CD4-positive, CD25-positive, alpha-beta regulatory T cell (primary cell): Measurements from ENCODE around the gene HNRNPUL1. TPM values are rescaled to one million over a fixed set of nuclear protein-coding genes. Genes with fewer than 3 reads are reported as not detected.

ENCODE experiments used
- ATAC-seq, 2 donors: fragments of 150-1000 bp; cut with Tn5 transposase; one replicate each; pipeline ENCODE4 v1.10.0; 2021; ENCODE audit warnings: low read depth in 2 of 2, moderate number of reproducible peaks in 2 of 2, moderate library complexity in 1 of 2
- DNase-seq, 3 donors: peaks; one replicate each; pipeline versions ENCODE4 v3.0.0 to v3.0.0-alpha.2; 2012 to 2022; ENCODE audit warnings: mixed read lengths in 1 of 3
- H3K27ac ChIP-seq: one replicate; pipeline ENCODE4 v1.7.0; 2013; ENCODE audit warnings: mild to moderate bottlenecking, low read length; ENCODE audit not compliant: insufficient read depth, poor library complexity, severe bottlenecking
- H3K27me3 ChIP-seq: one replicate; pipeline ENCODE4 v1.7.0; 2013; ENCODE audit warnings: low read length; ENCODE audit not compliant: control insufficient read depth, insufficient read depth
- H3K36me3 ChIP-seq: one replicate; pipeline ENCODE4 v1.7.0; 2013; ENCODE audit warnings: mild to moderate bottlenecking, low read length, moderate library complexity; ENCODE audit not compliant: control insufficient read depth, insufficient read depth
- H3K4me1 ChIP-seq: 2 replicates; pipeline ENCODE4 v1.7.0; 2013; ENCODE audit warnings: mild to moderate bottlenecking, low read length; ENCODE audit not compliant: insufficient read depth, control insufficient read depth, poor library complexity, severe bottlenecking
- H3K4me3 ChIP-seq: one replicate; pipeline ENCODE4 v1.7.0; 2013; ENCODE audit warnings: low read depth, mild to moderate bottlenecking, low read length, moderate library complexity
- H3K9me3 ChIP-seq, 2 experiments: 1 replicate in 1 of 2; 2 replicates in 1 of 2; pipeline ENCODE4 v1.7.0; 2013; ENCODE audit warnings: low read length in 2 of 2, mild to moderate bottlenecking in 1 of 2, moderate library complexity in 1 of 2; ENCODE audit not compliant: control insufficient read depth in 2 of 2
- H3K27ac Mint-ChIP-seq, 3 donors: one replicate each; pipeline ENCODE4 v1.8.0; 2020 to 2022; ENCODE audit warnings: mild to moderate bottlenecking in 3 of 3, mixed read lengths in 3 of 3, moderate library complexity in 2 of 3
- H3K27me3 Mint-ChIP-seq: one replicate; pipeline ENCODE4 v1.8.0; 2022; ENCODE audit warnings: mild to moderate bottlenecking, mixed read lengths
- H3K36me3 Mint-ChIP-seq: one replicate; pipeline ENCODE4 v1.8.0; 2020; ENCODE audit warnings: mixed read lengths
- H3K4me1 Mint-ChIP-seq, 4 donors: one replicate each; pipeline ENCODE4 v1.8.0; 2020 to 2022; ENCODE audit warnings: mixed read lengths in 4 of 4, mild to moderate bottlenecking in 1 of 4
- H3K4me3 Mint-ChIP-seq, 4 donors: one replicate each; pipeline ENCODE4 v1.8.0; 2020 to 2022; ENCODE audit warnings: mild to moderate bottlenecking in 4 of 4, mixed read lengths in 4 of 4, moderate library complexity in 3 of 4
- H3K9me3 Mint-ChIP-seq, 7 donors: one replicate each; pipeline ENCODE4 v1.8.0; 2020 to 2022; ENCODE audit warnings: mixed read lengths in 7 of 7, mild to moderate bottlenecking in 3 of 7, moderate library complexity in 2 of 7
- polyA plus RNA-seq, 4 donors: library from polyadenylated mRNA; unstranded; fragments of 300-500 nt; fragmentation: Illumina TruSeq; gene quantifications; one replicate each; pipeline ENCODE4 v1.2.3, GENCODE V29; 2021
- total RNA-seq: library from RNA; stranded (reverse); gene quantifications from one replicate; pipeline ENCODE4 v1.2.3, GENCODE V29; 2022

Gene HNRNPUL1
- total RNA-seq: 354 TPM
- 10 to 100 TPM; 39.3 to 56.8 (median 45.4) TPM for polyA plus RNA-seq

DNA sequence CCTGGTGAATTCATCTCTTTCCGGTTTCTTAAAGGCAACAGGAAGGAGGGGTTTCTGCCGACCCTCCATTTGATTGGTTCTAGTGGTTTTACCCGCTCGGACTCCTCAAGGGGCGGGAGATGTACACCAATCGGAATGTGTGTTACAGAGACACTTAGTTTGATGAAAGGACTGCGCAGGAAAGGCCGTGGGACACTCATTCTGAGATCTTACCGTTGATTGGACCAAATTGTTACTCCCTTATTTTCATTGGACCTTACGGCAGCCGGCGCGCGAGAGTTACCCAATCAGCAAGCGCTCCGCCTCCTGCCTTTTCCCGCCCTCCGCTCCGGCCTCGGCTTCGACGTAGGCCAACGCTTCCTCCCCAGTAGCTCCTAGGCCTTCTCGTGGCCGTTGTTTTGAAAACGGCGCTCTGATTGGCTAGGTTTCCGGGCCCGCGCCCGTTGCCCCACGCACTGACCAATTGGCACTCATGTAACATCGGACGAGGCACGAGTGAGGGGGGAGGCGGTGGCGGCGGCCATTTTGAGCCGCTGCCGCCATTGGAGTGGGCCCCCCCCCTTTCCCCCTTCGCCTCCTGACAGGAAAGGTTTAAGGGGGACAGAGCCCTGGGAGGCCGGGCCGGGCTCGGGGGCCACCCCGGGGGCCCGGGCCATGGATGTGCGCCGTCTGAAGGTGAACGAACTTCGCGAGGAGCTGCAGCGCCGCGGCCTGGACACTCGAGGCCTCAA, at the start of gene HNRNPUL1:
TSS of gene HNRNPUL1 (plus strand) at position 523 of the 731 bp plus-strand sequence. CDS start at position 655, 132 bp downstream.
- peaks cover 0 to 4% (median 0%) of the 10 kb centered on the region in 7 donors for H3K9me3 Mint-ChIP-seq
- no peaks in the 10 kb centered on the region for H3K9me3 ChIP-seq
- H3K4me3 ChIP-seq: peak within 1 kb of the TSS; percentile 79
- peaks cover 19% of the 10 kb centered on the region for H3K36me3 ChIP-seq
- peaks cover 15% of the 10 kb centered on the region for H3K36me3 Mint-ChIP-seq
- peaks cover 17% of the 10 kb centered on the region for H3K27me3 Mint-ChIP-seq
- ATAC-seq: peak; percentile 71
- peak within 1 kb of the TSS; percentile 99 to 100 (median 100) for H3K27ac Mint-ChIP-seq
- peak; percentile 98 to 100 (median 100) for DNase-seq
- peak within 1 kb of the TSS; percentile 86 to 98 (median 98) for H3K4me3 Mint-ChIP-seq
- peaks cover 6 to 43% (median 32%) of the 10 kb centered on the region in 4 donors for H3K4me1 Mint-ChIP-seq
- peak within 1 kb of the TSS; percentile 100 for H3K27ac ChIP-seq
- no peaks in the 10 kb centered on the region for H3K27me3 ChIP-seq
- H3K4me1 ChIP-seq: peaks cover 42% of the 10 kb centered on the region

DNA sequence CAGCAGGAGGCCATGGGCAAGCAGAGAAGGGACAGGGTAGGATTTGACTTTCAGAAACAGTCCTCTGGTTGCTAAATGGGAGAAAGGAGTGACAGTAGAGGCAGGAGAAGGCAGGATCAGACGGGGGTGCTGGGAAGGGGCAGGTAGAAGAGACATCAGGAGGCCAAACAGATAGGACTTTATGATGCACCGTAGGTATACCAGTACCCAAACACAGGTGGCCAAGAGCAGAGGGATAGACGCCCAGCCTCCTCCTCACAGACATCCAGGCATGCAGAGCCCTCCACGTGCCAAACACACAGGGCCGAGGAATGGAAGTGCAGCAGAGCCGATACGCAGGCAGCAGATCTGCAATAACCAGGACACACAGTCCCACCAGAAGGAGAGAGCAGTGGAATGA, 46.4 kb upstream of the HNRNPUL1 start:
- no peak overlapping the region for H3K27ac ChIP-seq
- Mint-ChIP-seq H3K36me3 (no peaks in the 10 kb centered on the region), H3K4me1 (peaks cover 0 to 2% (median 0%) of the 10 kb centered on the region in 4 donors), H3K4me3 (no peak overlapping the region), H3K9me3 (peaks cover 0 to 3% (median 0%) of the 10 kb centered on the region in 7 donors), H3K27me3 (peaks cover 51% of the 10 kb centered on the region), H3K27ac (peak overlapping the region in 1 of 3 donors; percentile 43)
- H3K9me3 ChIP-seq: no peaks in the 10 kb centered on the region
- ATAC-seq (no peak), DNase-seq (no peak)
- no peaks in the 10 kb centered on the region for H3K4me1 ChIP-seq
- no peaks in the 10 kb centered on the region for H3K27me3 ChIP-seq
- H3K4me3 ChIP-seq: no peak overlapping the region
- H3K36me3 ChIP-seq: no peaks in the 10 kb centered on the region

- H3K4me3 Mint-ChIP-seq: no peak overlapping the region
- Histone ChIP-seq H3K27ac (no peak overlapping the region), H3K9me3 (no peaks in the 10 kb centered on the region), H3K36me3 (no peaks in the 10 kb centered on the region), H3K4me1 (no peaks in the 10 kb centered on the region), H3K27me3 (no peaks in the 10 kb centered on the region), H3K4me3 (no peak overlapping the region)
- DNase-seq (no peak), ATAC-seq (no peak)
- H3K27ac Mint-ChIP-seq: peak overlapping the region in 1 of 3 donors; percentile 43
- peaks cover 0 to 3% (median 0%) of the 10 kb centered on the region in 7 donors for H3K9me3 Mint-ChIP-seq
- no peaks in the 10 kb centered on the region for H3K36me3 Mint-ChIP-seq
- H3K27me3 Mint-ChIP-seq: peaks cover 55% of the 10 kb centered on the region
- peaks cover 0 to 2% (median 0%) of the 10 kb centered on the region in 4 donors for H3K4me1 Mint-ChIP-seq
Observed at GRCh38 chr19:41218249-41218614, 45.9 kb upstream of the HNRNPUL1 start.

- peaks cover 55% of the 10 kb centered on the region for H3K27me3 Mint-ChIP-seq
- no peaks in the 10 kb centered on the region for H3K27me3 ChIP-seq
- ATAC-seq: no peak
Observed at GRCh38 chr19:41218615-41219507, 45.3 kb upstream of the HNRNPUL1 start, which contains the start of gene AXL. Gene AXL, plus strand, starts transcription at chr19:41219223. Its CDS starts 170 bp downstream, at chr19:41219393.

DNA sequence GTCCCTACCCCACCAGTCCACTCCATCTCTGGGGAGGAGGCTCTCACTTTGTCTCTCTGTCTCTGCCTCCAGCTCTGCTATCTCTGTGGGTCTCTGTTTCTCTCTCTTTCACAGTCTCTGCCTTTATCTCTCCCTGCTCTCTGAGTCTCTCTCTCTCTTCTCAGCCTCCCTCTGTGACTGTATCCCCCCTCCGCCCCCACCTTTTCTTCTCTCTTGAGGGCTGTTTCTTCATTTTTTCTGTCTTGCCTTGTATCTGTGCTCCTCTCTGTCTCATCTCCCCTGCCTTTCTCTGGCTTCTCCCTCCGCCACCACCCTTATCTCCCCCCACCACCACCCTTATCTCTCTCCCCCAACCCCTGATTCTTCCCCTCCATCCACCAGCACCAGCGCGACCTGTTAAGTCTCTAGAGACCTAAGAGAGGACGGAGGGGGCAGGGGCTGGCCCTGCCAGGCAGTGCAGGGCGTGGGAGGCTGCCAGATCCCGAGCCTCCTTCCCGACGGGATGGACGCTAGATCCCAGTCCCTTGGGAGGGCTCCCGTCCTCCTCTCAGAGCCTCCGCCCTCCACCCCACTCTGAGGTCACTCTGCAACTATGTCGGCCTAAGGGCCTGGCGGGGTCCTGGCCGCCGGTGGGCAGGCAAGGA, 44.1 kb upstream of the HNRNPUL1 start:
- Mint-ChIP-seq H3K27ac (peak overlapping the region in 1 of 3 donors; percentile 65), H3K27me3 (peaks cover 54% of the 10 kb centered on the region)

More at GRCh38 chr19:41218615-41219507, 45.3 kb upstream of the HNRNPUL1 start, which contains the start of gene AXL:
- peaks cover 0 to 3% (median 0%) of the 10 kb centered on the region in 7 donors for H3K9me3 Mint-ChIP-seq
- H3K27ac Mint-ChIP-seq: peak within 1 kb of the TSS in 2 of 3 donors; percentile 46 to 65
- DNase-seq: no peak
- no peaks in the 10 kb centered on the region for H3K36me3 Mint-ChIP-seq
- H3K4me3 Mint-ChIP-seq: peak within 1 kb of the TSS in 2 of 4 donors; percentile 43 to 52
- H3K27ac ChIP-seq: no peak within 1 kb of the TSS
- no peaks in the 10 kb centered on the region for H3K9me3 ChIP-seq
- H3K4me1 ChIP-seq: no peaks in the 10 kb centered on the region
- H3K4me1 Mint-ChIP-seq: peaks cover 0 to 2% (median 0%) of the 10 kb centered on the region in 4 donors
- no peaks in the 10 kb centered on the region for H3K36me3 ChIP-seq
- H3K4me3 ChIP-seq: no peak within 1 kb of the TSS

GRCh38 chr19:41220811-41221210, 43.4 kb upstream of the HNRNPUL1 start:
- H3K4me1 ChIP-seq: peaks cover 4% of the 10 kb centered on the region
- H3K9me3 Mint-ChIP-seq: peaks cover 0 to 3% (median 0%) of the 10 kb centered on the region in 7 donors
- ATAC-seq (no peak), DNase-seq (no peak)
- H3K4me1 Mint-ChIP-seq: peaks cover 0 to 8% (median 5%) of the 10 kb centered on the region in 4 donors
- H3K4me3 Mint-ChIP-seq: no peak overlapping the region
- no peak overlapping the region for H3K27ac ChIP-seq
- H3K36me3 ChIP-seq: no peaks in the 10 kb centered on the region
- H3K9me3 ChIP-seq: no peaks in the 10 kb centered on the region
- no peak overlapping the region for H3K4me3 ChIP-seq
- H3K27ac Mint-ChIP-seq: no peak overlapping the region
- no peaks in the 10 kb centered on the region for H3K36me3 Mint-ChIP-seq
- peaks cover 58% of the 10 kb centered on the region for H3K27me3 Mint-ChIP-seq
- H3K27me3 ChIP-seq: peaks cover 5% of the 10 kb centered on the region

More for the DNA sequence above, 44.1 kb upstream of the HNRNPUL1 start:
- Mint-ChIP-seq H3K36me3 (no peaks in the 10 kb centered on the region), H3K4me1 (peaks cover 0 to 2% (median 0%) of the 10 kb centered on the region in 4 donors), H3K9me3 (peaks cover 0 to 3% (median 0%) of the 10 kb centered on the region in 7 donors), H3K4me3 (no peak overlapping the region)
- H3K4me3 ChIP-seq: no peak overlapping the region
- no peaks in the 10 kb centered on the region for H3K36me3 ChIP-seq
- H3K27ac ChIP-seq: no peak overlapping the region
- H3K27me3 ChIP-seq: peaks cover 2% of the 10 kb centered on the region
- no peaks in the 10 kb centered on the region for H3K4me1 ChIP-seq
- ATAC-seq: no peak
- DNase-seq: no peak
- H3K9me3 ChIP-seq: no peaks in the 10 kb centered on the region
